OCI-LY3 (cell line): ENCODE results near the gene FMOD.

Experiments used
- EZH2phosphoT487 ChIP-seq: fragments of 200-600 bp; shearing (Covaris generic); IDR thresholded peaks from 2 replicates; pipeline ENCODE4 v1.6.1; 2018; ENCODE audit warnings: antibody characterized with exemption, mixed run types, low read depth
- TF ChIP-seq, protein P1 (sequence below): fragments of 200-600, 300-600 bp; sonication (generic); IDR thresholded peaks from 2 replicates; pipeline ENCODE4 v1.5.1; 2014; ENCODE audit warnings: antibody characterized with exemption, low read length, low read depth

DNA sequence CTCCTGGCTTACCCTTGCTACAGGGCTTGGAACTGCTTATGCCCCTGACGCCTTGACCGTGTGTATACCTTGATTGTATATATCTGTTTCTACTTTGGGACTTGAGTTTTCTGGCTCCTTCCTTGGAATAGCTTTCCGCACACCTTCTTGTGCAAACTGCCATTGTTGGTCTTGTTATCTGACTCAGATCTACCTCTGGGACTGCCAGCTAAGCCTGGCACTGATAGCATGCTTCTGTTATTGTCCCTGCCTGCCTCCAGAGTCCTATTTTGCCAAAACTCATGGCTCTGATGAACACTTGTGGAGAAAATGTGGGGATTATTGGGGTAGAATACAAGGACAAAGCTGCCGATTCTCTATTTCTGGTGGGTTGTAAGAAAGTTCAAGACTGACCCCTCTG lies 15.4 kb downstream of the FMOD start:
- TF ChIP-seq EZH2phosphoT487, result no peak
- TF ChIP-seq, protein P1, sequence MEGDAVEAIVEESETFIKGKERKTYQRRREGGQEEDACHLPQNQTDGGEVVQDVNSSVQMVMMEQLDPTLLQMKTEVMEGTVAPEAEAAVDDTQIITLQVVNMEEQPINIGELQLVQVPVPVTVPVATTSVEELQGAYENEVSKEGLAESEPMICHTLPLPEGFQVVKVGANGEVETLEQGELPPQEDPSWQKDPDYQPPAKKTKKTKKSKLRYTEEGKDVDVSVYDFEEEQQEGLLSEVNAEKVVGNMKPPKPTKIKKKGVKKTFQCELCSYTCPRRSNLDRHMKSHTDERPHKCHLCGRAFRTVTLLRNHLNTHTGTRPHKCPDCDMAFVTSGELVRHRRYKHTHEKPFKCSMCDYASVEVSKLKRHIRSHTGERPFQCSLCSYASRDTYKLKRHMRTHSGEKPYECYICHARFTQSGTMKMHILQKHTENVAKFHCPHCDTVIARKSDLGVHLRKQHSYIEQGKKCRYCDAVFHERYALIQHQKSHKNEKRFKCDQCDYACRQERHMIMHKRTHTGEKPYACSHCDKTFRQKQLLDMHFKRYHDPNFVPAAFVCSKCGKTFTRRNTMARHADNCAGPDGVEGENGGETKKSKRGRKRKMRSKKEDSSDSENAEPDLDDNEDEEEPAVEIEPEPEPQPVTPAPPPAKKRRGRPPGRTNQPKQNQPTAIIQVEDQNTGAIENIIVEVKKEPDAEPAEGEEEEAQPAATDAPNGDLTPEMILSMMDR, result no peak
